Cardiac fibroblast (primary cell): Measurements from ENCODE around the gene FOXN3.

ENCODE experiments used
- DNase-seq, 2 donors: peaks; one replicate each; pipeline versions ENCODE4 v3.0.0 to v3.0.0-alpha.2; 2010; ENCODE audit warnings: low read depth in 2 of 2
- H3K4me3 ChIP-seq, 2 donors: replicated peaks in 1 of 2; 1 replicate in 1 of 2; 2 replicates in 1 of 2; pipeline ENCODE4 v1.5.1; 2011; ENCODE audit warnings: low read depth in 2 of 2, low read length in 2 of 2, mild to moderate bottlenecking in 2 of 2, moderate library complexity in 1 of 2
- TF ChIP-seq, protein P1 (sequence below): IDR thresholded peaks from one replicate; pipeline ENCODE4 v1.5.1; 2011; ENCODE audit warnings: low read depth, mild to moderate bottlenecking, low read length, inconsistent platforms

Gene FOXN3

DNA sequence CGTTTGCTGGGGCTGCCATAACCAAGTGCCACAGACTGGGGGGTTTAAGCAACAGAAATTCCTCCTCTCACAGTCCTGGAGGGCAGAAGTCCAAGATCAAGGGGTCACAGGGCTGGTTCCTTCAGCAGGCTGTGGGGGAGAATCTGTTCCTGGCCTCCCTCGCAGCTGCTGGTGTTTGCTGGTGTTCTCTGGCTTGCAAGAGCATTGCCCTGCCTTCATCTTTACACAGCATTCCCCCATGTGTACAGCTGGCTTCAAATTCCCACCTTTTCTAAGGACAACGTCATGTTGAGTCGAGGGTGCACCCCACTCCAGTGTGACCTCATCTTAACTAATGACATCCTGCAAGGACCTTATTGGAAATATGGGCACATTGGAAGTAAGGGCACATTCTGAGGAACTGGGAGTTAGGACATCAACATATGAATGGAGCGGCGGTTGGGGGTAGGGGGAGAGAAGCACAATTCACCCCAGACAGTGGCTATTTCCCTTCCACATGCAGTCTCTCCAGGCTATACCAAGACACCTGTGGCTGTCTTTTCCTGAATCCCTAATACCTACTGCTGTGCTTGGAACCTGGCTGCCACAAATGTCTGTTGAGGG lies 123.6 kb downstream of the FOXN3 start:
- TF ChIP-seq, protein P1, sequence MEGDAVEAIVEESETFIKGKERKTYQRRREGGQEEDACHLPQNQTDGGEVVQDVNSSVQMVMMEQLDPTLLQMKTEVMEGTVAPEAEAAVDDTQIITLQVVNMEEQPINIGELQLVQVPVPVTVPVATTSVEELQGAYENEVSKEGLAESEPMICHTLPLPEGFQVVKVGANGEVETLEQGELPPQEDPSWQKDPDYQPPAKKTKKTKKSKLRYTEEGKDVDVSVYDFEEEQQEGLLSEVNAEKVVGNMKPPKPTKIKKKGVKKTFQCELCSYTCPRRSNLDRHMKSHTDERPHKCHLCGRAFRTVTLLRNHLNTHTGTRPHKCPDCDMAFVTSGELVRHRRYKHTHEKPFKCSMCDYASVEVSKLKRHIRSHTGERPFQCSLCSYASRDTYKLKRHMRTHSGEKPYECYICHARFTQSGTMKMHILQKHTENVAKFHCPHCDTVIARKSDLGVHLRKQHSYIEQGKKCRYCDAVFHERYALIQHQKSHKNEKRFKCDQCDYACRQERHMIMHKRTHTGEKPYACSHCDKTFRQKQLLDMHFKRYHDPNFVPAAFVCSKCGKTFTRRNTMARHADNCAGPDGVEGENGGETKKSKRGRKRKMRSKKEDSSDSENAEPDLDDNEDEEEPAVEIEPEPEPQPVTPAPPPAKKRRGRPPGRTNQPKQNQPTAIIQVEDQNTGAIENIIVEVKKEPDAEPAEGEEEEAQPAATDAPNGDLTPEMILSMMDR, result no peak
- no peak for DNase-seq
- no peak overlapping the region for H3K4me3 ChIP-seq

DNA sequence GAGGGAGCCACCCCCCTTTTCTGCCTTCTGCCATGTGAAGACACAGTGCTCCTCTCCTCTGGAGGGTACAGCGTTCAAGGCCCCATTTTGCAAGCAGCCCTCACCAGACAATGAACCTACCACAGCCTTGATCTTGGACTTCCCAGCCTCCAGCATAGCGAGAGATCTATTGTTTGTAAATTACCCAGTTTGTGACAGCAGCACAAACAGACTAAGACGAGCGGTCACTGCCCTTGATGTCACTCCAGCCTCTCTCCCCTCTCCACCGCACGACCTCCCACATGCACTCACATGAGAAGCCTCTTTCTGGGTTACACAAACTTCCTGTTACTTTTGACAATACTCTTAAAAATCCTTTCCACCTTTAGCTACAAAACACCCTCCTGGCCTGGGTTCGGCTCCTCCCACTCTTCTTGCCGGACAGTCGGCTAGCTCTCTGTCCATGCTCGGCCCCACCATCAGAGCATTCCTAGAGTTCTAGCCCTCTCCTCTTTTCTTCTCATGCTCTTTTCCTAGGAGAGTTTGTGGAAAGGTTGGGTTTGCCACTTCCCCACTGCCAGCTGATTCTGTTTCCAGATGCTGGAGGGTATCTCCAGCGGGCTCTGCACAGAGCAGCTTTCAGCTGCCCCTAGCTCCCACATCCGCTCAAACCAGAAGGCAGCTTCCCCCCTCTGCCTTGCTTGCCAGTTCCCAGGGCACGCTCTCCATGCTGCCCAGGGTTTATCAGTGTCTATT lies 124.3 kb downstream of the FOXN3 start:
- no peak for DNase-seq
- TF ChIP-seq, protein P1, result no peak
- no peak overlapping the region for H3K4me3 ChIP-seq

DNA sequence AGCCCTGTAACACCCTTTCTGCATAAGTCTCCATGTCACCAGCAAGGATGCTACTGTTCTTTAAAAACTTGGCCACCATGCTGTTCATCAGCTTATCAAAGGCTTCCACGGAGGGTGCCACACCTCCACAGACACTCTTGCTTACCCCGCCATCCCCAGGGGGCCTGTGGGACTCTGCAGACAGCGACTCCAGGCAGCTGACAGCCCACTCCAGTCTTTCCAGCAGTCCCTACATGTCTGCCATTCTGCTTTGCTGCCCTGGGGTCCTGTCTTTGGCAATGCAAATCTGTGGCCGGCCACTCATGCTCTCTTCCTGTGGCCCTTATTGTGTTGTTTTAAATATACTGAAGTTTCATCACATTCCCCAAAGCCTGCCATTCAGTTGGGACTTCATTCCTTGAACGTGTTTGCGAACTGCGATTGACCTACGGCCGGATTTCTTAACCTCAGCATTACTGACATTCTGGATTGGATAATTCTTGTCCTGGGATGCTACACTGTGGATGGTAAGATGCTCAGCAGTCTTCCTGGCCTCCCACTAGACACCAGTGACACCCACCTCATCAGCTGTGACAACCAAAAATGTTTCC lies 125.6 kb downstream of the FOXN3 start:
- DNase-seq, result no peak
- H3K4me3 ChIP-seq, result no peak overlapping the region
- TF ChIP-seq, protein P1, result no peak

DNA sequence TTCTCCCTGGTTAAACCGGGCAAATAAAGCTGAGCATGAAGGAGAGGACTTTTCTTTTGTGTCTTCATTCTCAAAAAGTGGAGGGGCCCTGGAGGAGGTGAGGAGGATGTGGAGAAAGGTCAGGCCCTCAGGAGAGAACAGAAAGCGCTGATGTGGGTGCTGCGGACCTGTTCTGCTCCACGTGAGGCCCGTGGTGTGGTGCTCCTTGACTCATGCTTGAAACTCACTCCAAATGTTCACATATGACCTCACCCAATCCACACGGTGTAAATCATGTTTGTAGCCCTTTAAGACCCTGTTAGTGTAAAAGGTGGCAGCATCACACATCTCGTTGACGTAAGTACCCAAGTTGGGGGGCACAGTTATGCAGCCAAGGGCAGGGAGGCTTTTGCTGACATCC lies 126.2 kb downstream of the FOXN3 start:
- no peak overlapping the region for H3K4me3 ChIP-seq
- no peak for DNase-seq
- TF ChIP-seq, protein P1, result no peak

DNA sequence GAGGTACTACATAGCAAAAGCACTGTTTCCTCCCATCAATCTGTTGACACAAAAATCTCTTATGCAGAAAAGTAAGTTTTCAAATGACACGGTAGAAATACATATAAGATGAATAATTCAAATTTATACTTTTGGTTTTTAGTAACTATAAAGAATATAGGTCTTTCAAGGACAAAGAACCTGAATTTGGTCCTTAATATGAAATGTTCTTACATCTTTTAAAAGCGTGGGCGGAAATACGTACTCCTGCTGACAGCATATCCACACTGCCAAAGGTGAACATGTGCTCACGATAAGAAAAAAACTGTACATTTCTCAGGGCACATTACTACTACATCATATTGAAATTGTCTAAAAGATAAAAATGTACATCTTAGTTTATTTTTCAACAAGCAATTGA lies 127.6 kb downstream of the FOXN3 start:
- TF ChIP-seq, protein P1, result no peak
- no peak for DNase-seq

DNA sequence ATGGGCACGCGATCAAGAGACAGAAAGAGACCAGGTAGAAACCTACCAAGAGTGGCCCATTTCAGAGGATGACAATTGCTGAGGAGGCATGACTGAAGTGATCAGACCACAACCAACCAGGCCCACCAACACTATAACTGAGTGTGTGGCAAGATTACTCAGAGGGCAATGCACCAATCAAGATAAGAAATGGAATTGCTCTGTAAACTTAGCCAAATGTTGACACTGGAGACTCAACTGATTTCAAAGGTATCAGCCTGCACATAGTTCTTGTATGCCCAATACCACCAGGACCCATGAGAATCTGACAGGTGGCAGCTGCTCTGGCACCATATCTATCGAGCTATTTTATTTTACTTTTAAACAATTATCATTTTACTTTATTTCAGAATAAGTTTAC lies 128.9 kb downstream of the FOXN3 start:
- TF ChIP-seq, protein P1, result no peak

More for the DNA sequence above, 127.6 kb downstream of the FOXN3 start:
- H3K4me3 ChIP-seq, result no peak overlapping the region

More for the DNA sequence above, 128.9 kb downstream of the FOXN3 start:
- no peak for DNase-seq
- H3K4me3 ChIP-seq, result no peak overlapping the region
